Measurements from ENCODE around the gene SHROOM3.

DNA sequence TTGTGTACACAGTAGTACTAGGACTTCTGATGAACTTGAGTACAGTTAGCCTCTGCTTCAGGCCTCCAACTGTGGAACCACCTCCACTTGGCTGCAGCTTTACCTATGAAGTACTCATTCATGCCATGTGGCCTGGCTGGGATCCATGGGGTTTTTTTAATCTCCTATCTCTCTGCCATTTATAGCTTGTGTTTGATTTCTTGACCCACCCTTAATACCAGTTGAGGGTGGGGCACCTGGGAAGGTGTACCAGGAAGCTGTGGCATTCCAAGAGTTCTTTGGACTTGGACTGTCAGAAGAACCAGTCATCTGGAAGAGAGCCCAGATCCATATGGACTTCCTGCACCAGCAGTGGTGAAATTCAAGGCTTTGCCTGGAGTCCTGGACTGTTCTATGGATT lies 230.1 kb downstream of the SHROOM3 start:
- TF ChIP-seq FOXK2 (IDR thresholded peaks at IDR 0.05) (no peak), BHLHE40 (IDR thresholded peaks at IDR 0.05; ENCODE audit: borderline replicate concordance) (no peak), FOXA1 (IDR thresholded peaks at IDR 0.05) (no peak), NFRKB (IDR thresholded peaks at IDR 0.05) (no peak), SUZ12 (IDR thresholded peaks at IDR 0.05) (no peak), ELF4 (IDR thresholded peaks at IDR 0.05) (no peak)
